Hypothalamus (tissue), 51 donors: ENCODE results near the gene RUNX2.

Source experiments
- DNase-seq, 51 donors: peaks; one replicate each; lab custom pipeline; 2025; lab: John Stamatoyannopoulos, UW

Gene RUNX2

DNA sequence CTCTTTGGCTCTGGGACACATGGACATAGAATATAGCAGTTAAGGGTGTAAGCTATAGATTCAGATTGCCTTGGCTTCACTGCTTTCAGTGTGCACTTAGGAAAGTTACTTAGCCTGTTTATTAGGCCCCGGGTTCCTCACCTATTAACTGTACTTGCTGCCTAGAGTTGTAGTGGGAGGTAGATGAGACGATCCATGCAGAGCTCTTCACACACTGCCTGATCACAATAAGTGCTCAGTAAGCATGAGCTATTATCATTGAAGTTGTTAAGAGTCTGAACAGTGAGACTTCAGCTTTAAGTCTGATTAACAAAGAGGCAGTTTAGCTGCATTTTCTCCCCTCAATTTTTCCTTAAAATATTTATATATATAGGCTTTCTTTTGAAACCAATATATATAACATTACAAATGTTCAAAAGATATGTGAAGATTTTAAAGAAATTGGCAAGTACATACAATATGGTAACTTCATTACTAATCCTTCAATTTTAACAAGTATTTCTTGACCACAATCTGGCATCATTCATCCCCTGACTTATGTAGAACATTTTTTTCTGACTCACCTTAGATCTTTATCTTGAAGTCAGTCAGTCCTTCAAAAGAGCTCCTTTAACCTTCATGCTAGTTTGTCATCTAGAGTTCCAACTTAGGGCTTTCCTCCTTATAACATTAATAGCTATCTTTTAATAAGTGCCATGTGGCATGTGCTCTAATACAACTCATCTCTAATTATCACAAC is 70.1 kb downstream of the RUNX2 start:
- DNase-seq, result no peak

GRCh38 chr6:45400021-45400420 is 71.9 kb downstream of the RUNX2 start:
- no peak for DNase-seq

DNA sequence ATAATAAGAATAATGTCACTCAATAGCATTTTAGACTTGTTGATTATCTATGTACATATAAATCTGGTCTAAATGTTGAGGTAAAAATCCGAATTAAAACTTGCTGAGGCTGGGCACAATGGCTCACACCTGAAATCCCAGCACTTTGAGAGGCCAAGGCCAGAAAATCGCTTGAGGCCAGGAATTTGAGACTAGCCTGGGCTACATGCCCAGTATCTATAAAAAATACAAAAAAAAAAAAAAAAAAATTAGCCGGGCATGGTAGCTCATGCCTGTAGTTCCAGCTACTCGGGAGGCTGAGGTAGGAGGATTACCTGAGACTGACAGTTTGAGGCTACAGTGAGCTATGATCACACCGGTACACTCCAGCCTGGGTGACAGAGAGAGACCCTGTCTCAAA is 83.8 kb downstream of the RUNX2 start:
- DNase-seq, result no peak

- DNase-seq, result no peak
Observed at GRCh38 chr6:45415315-45415714, 87.2 kb downstream of the RUNX2 start.

DNA sequence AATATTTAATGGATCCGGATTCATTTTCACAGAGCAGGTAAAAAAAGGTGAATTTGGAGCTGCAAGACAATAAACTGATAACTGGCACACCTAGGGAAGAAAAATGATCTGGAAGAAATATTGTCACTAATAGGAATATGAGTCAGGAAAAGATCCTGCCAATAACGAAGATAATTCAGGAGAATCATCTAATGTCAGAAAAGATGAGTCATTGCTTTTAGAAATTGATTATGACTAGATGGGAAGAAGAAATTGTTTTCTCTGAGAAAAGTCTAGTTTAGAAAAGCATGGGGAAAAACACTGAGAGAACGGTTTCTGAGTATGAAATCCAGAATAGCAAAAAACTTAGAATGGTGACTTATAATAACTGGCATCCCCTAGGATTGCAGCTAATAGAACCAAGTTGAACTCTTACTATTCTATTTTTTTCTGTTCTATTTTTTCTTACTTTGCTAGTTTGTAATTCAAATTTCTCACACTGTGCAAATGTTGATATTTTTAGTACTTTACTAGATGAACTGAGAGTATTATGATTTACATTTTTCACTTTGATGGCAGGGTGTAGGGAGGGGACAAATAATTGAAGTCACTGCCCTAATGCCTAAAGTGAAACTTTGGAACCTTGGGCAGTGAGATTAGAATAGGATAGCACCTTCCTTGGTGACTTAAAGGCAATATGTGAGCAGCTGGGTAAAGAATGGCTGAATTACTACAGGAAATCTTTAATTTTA is 87.8 kb downstream of the RUNX2 start:
- DNase-seq, result no peak

DNA sequence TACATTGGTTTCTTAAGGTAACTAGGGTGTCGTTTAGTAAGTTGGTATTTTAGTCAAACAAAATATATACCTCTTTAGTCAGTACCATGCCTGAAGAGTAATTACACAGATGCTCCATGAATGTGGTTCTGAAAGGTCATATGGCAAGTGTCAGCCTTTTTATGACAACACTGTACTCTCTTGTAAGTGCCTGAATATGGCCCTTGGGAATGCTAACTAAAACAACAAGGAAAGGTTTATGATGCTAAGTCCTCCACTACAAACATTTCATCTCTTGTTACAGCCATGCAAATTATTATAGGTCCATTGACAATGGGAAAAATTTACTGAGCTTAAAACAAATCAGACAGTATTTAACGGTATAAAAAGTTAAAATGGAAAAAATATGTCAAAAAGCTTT is 88.6 kb downstream of the RUNX2 start:
- DNase-seq, result no peak

GRCh38 chr6:45417436-45417835 is 89.3 kb downstream of the RUNX2 start:
- DNase-seq, result no peak

GRCh38 chr6:45419571-45420082 is 91.5 kb downstream of the RUNX2 start:
- peak in 33 of 51 donors; percentile 6 to 64 (median 25) for DNase-seq

DNA sequence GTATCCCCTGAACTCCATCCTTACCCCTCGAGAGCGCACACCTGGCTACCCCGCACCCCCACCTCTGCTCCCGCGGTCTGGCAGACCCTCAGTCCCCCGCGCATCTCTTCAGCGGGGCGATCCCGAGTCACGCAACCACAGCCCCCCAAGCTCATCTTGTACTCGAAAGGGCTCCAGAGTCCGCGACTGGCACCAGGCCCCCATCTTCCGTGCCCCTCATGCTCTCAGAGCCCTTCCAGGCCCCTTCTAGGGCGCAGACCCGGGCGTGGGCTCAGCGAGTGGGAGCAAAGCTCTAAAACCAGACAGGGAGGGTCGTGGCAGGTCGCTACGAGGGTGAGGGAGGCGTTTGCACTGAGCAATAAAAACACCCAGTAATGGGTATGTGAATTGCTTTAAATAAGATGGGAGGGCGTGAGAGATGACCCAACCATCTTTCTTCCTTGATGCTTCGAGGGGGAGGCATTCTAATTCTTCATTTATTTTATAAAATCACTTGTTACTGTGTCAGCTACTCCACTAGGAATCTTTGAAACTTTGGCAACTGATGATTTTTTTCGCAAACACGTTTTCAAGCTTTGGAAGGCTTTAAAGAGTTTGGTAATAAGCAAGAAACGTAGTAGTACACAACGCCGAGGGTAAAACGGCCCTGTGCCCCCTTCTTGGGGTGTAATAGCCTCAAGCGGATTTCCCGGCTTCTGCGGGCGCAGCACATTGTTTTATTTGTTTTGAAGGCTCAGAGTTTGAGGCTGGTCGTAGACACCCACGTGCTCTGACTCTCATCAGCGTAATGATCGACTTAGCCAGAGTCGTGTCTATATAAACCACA is 92.2 kb downstream of the RUNX2 start:
- peak in 2 of 51 donors; percentile 8 to 14 for DNase-seq

- no peak for DNase-seq
Observed at GRCh38 chr6:45420909-45421708, 93.0 kb downstream of the RUNX2 start.

DNA sequence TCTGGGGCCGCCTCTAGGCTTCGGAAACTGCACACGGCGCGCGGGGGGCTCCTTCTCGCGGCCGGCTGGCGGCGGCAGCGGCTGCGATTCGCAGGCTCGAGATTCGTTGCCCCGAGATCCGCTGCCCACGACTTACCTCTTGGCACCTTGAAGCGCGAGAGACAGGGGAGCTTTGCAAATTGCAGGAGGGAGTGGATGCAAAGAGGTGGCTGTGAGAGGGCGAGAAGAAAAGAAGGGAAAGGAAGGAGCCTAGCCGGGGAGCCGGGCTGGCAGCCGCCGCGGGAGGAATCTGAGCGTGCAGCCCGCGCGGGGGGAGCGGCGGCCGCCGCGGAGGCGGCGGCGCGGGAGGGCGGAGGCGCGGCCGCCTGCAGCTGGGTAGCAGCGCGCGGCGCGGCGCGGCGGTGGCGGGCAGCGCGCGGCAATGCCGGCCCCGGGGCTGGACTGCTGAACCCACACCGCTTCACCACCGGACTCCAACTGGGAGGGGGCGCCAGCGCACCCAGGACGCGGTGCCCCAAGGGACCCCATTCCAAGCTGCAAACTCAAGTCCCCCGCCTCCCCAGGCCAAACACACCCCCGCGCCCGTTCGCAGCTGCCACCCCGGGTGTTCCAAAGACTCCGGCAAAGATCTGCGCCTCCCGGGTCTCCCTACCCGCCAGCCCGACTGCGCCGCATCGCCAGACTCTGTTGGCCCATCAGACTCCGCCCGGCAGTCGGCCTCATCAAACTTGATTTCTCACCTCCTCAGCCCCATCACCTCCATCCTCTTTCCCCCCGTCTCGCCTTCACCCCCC is 93.8 kb downstream of the RUNX2 start:
- DNase-seq, result peak in 45 of 51 donors; percentile 20 to 86 (median 47)

GRCh38 chr6:45422503-45423110 is 94.5 kb downstream of the RUNX2 start:
- peak in 17 of 51 donors; percentile 13 to 65 (median 35) for DNase-seq

DNA sequence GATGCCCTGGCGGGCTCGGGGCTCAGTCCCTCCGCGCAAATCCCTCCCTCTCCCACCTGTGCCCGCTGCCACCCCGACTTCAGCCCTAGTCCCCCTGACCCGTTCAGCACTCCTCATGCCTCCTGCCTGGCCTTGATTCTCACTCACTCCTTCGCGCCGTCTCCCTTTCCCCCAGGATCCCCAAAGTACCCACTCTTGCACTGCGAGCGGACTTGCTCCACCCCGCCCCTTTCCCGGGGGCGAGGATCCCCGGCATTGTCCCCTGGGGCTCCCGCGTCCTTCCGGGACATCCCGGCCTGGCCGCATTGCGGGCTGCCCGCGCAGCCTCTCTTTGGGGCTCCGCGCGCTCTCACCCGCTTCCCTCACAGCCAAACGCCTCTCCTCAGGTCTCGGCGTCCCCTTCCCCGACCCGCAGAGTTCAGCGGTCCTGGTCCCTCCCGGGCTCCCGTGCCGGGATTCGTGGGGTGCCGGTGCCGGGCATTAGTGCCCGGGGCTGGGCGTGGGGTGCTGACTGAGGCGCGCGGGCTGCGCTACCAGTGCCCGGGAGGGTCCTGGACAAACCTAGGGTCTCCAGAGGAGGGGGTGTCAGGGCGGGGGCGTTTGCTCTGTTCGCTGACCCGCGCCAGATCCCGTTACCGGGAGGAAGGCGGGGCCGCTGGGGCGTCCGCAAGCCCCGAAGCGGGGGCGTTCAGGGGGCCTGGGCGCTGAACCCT is 95.1 kb downstream of the RUNX2 start:
- peak in 7 of 51 donors; percentile 25 to 37 (median 29) for DNase-seq

DNA sequence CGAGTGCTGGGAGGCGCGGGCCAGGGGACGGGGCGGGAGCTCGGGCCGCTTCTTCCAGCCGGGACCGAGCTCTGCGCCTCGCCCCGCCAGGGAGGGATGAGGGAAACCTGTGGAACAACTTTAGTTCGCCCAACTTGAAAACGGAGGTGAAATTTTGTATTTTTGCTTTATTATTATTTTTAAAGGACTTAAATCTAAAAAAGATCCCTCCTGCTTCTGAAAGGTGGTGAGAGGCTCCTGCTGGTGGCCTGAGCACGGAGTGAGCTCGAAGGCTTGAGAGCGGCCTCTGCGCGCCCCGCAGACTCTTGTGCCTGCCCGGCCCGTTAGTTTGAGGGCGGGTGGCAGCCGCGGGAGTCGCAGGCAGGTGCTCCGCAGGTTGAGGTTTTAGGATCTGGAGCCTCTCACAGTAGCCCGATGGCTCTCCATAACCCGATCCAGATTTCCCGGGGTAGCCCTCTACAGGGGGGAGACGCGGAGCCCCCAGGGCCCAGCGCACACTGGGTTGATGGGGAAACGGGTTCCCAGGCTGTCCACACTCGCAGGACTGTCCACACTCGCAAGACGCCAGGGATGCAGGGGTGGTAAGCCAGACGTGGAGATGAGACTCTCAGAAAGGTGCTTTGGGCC is 95.8 kb downstream of the RUNX2 start:
- peak in 4 of 51 donors; percentile 8 to 21 (median 12) for DNase-seq

DNA sequence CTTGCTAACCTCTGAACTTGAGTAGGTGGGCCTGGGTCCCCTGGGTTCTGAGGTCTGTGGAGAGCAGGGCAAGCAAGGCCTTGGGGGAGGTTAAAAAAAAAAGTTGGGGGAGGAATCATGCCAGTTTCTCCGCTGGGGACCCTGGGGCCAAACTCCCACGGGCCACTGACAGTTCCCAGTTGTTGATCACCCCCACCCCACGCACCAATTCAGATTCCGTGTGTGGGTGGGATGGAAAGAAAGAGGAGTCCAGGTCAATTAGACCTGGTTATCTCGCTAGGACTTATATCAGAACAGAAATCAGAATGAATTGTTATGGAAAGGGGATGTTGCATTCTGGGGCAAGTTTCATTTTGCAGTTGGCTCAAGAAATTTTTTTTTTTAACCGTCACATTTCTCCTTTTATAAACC is 96.3 kb downstream of the RUNX2 start:
- no peak for DNase-seq

DNA sequence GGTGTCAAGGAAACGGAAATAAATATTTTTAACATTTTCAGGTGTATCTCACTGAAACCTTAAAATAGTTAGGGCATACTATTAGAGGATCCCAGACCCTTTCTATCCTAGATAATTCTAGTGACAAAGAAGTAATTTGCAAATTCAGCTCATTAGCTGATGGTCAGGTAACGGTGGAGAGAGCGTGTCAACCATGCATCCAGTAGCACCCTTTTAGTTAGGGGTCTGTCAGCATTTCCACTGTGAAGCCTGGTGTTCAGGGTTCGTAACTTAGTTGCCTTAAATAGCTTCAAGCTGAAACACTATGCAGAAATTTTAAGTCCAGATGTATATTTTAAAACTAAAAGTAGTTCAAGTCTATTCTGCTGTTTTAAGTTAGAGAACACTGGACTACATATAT is 98.1 kb downstream of the RUNX2 start:
- DNase-seq, result no peak

GRCh38 chr6:45427726-45428125 is 99.6 kb downstream of the RUNX2 start:
- DNase-seq, result no peak

DNA sequence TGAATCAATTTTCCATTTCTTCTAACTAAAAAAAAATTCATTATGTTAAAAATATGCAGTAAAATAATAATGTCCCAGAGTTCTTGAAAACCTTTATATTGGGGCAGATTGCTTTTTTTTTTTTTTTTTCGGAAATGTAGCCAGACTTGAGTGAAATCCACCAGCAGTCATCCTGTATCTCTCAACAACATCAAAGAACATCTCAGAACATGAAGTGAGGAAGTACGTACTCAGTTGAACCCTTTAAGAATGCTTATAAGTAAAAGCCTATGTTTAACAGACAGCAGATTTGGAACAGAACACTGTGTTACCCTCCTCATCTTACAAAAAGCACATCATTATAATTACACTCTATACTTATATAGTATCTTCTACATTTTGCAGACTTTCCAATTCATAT is 100.6 kb downstream of the RUNX2 start:
- no peak for DNase-seq
